Measurements from ENCODE around the gene FHL3.

GRCh38 chr1:37989361-37989930 lies 15.9 kb downstream of the FHL3 start:
- TF ChIP-seq CTCF (IDR thresholded peaks at IDR 0.05) (no peak), POLR2A (IDR thresholded peaks at IDR 0.05) (no peak), EP300 (IDR thresholded peaks at IDR 0.05) (no peak), POLR2AphosphoS5 (IDR thresholded peaks at IDR 0.05) (no peak)

Data from stomach (tissue), 4 donors.